GM06990 (cell line): ENCODE results near the gene KCTD3.

Experiments
- DNase-seq: peaks from one replicate; pipeline ENCODE4 v3.0.0-alpha.2; 2011; ENCODE audit not compliant: insufficient read length; ENCODE audit errors: extremely low read depth
- H3K27me3 ChIP-seq: replicated peaks from 2 replicates; pipeline ENCODE4 v1.6.0; 2011; ENCODE audit warnings: low read length; ENCODE audit not compliant: control insufficient read depth, insufficient read depth
- H3K36me3 ChIP-seq: 2 replicates; pipeline ENCODE4 v1.5.1; 2011; ENCODE audit warnings: low read length; ENCODE audit not compliant: control insufficient read depth, insufficient read depth
- H3K4me3 ChIP-seq: replicated peaks from 2 replicates; pipeline ENCODE4 v1.5.1; 2011; ENCODE audit warnings: low read depth, mild to moderate bottlenecking, control low read depth, low read length
- CTCF ChIP-seq: IDR thresholded peaks from 2 replicates; pipeline ENCODE4 v1.5.1; 2011; ENCODE audit warnings: low read length, control low read depth, mild to moderate bottlenecking, inconsistent platforms; ENCODE audit not compliant: insufficient read depth, poor library complexity, severe bottlenecking

Gene KCTD3

GRCh38 chr1:215669806-215670491 lies 102.8 kb downstream of the KCTD3 start:
- no peak for TF ChIP-seq CTCF
- DNase-seq: no peak

More at GRCh38 chr1:215669806-215670491, 102.8 kb downstream of the KCTD3 start:
- Histone ChIP-seq H3K4me3 (no peak overlapping the region), H3K36me3 (no peaks in the 10 kb centered on the region), H3K27me3 (no peaks in the 10 kb centered on the region)
